Fibroblast of lung (primary cell): Measurements from ENCODE around the gene ANGPTL2.
"Not testable (repeated sequence)": the region's sequence is repeated elsewhere in the genome, so short reads cannot be mapped to it uniquely, and the experiment has no call there.

Source experiments
- EZH2 ChIP-seq: IDR thresholded peaks from 2 replicates; pipeline ENCODE4 v1.5.1; 2012; ENCODE audit warnings: low read length, control low read depth, mild to moderate bottlenecking; ENCODE audit errors: missing control alignments
- TF ChIP-seq, protein P1 (sequence below), 2 donors: IDR thresholded peaks in 1 of 2; conservative IDR thresholded peaks in 1 of 2; 1 replicate in 1 of 2; 2 replicates in 1 of 2; pipeline ENCODE4 v1.5.1; 2011 to 2012; ENCODE audit warnings: low read length in 2 of 2, control low read depth in 1 of 2, inconsistent platforms in 1 of 2, low read depth in 1 of 2, mild to moderate bottlenecking in 1 of 2

DNA sequence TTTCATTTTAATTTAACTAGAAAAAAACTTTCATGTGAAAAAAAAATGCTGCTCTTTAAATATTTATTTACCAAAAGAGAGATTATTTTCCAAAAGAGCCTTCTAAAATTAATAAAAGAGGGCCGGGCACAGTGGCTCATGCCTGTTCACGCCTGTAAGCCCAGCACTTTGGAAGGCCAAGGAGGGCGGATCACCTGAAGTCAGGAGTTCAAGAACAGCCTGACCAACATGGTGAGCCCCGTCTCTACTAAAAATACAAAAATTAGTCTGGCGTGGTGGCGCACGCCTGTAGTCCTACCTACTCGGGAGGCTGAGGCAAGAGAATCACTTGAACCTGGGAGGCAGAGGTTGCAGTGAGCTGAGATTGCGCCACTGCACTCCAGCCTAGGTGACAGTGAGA lies 48.9 kb upstream of the ANGPTL2 start:
- TF ChIP-seq, protein P1, sequence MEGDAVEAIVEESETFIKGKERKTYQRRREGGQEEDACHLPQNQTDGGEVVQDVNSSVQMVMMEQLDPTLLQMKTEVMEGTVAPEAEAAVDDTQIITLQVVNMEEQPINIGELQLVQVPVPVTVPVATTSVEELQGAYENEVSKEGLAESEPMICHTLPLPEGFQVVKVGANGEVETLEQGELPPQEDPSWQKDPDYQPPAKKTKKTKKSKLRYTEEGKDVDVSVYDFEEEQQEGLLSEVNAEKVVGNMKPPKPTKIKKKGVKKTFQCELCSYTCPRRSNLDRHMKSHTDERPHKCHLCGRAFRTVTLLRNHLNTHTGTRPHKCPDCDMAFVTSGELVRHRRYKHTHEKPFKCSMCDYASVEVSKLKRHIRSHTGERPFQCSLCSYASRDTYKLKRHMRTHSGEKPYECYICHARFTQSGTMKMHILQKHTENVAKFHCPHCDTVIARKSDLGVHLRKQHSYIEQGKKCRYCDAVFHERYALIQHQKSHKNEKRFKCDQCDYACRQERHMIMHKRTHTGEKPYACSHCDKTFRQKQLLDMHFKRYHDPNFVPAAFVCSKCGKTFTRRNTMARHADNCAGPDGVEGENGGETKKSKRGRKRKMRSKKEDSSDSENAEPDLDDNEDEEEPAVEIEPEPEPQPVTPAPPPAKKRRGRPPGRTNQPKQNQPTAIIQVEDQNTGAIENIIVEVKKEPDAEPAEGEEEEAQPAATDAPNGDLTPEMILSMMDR (conservative IDR thresholded peaks at IDR 0.05 in 1 of 2, IDR thresholded peaks at IDR 0.05 in 1 of 2; ENCODE audit: low read depth in 1 of 2, low read length in 2 of 2), result not testable (repeated sequence)
- TF ChIP-seq EZH2, result not testable (repeated sequence)
